AG04450 (cell line): ENCODE data around the gene MAPK11. TPM values are rescaled to one million over a fixed set of nuclear protein-coding genes. Genes with fewer than 3 reads are reported as not detected.

Source experiments
- CTCF ChIA-PET: fragments of 300-600, 350-600 bp; formaldehyde crosslinking; extraction: SDS; loops from one replicate; lab custom pipeline; 2022; ENCODE audit warnings: antibody characterized with exemption, inconsistent platforms; lab: Charles Lee
- POLR2A ChIA-PET: fragments of 350-600 bp; formaldehyde crosslinking; extraction: SDS; loops from one replicate; lab custom pipeline; 2021; ENCODE audit warnings: antibody characterized with exemption, inconsistent platforms; lab: Yijun Ruan, JAX
- DNase-seq: peaks from one replicate; pipeline ENCODE4 v3.0.0-alpha.2; 2011; ENCODE audit warnings: low read depth, low spot score
- H3K27ac ChIP-seq: one replicate; pipeline ENCODE4 v1.5.1; 2012; ENCODE audit warnings: low read depth, low read length, control low read depth
- H3K27me3 ChIP-seq: one replicate; pipeline ENCODE4 v1.6.0; 2012; ENCODE audit warnings: low read length; ENCODE audit not compliant: control insufficient read depth, insufficient read depth
- H3K4me3 ChIP-seq: 2 replicates; pipeline ENCODE4 v1.5.1; 2011; ENCODE audit warnings: mild to moderate bottlenecking, low read depth, low read length, control low read depth
- H3K9me3 ChIP-seq: 2 replicates; pipeline ENCODE4 v1.5.1; 2012; ENCODE audit warnings: low read length; ENCODE audit not compliant: control insufficient read depth, insufficient read depth
- polyA plus RNA-seq: library from polyadenylated mRNA; depleted of rRNA; stranded (reverse); fragments of >200 nt; gene quantifications from 2 replicates; pipeline ENCODE4 v1.2.3, GENCODE V29; 2011
- TF ChIP-seq, protein P1 (sequence below): IDR thresholded peaks from 2 replicates; pipeline ENCODE4 v1.5.1; 2011; ENCODE audit warnings: low read depth, low read length, control low read depth, inconsistent platforms

The MAPK11 gene
- polyA plus RNA-seq, 1 experiment, result 6.7 TPM

DNA sequence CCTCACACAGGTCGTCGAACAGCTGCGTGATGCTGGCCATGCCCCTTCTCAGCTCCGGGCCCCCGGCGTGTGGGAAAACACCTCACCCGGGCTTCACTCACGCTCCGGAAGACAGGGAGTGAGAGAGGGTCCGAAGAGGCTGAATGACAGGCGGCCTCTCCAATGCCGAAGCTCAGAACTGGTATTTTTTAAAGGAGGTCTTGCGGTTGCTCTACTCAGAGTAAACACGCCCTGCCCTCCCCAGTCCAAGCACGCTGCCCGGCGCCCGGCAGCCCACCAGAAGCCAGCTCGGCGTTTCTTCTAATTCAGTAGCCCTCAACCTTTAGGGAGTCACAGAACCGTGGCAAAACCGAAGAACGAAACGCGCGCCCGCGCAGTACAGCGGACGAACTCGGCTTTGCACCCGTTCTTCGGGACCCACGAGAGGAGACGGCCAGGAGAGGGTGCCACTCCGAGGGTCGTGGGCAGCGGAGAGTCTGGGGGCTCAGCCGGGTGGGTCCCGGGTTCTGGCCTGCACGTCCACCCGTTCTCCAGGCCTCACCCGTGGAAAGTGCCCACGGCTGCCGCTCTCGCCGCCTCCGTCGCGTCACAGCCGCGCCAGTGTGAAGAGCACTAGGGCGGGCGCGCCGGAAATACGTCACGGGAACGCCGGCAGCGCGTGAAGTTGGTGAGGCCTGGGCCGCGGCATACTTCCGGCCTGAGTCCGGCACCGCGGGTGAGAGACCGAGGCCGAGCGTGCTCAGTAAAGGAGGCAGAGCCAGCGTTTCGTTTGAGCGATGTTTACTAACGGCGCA lies 25.6 kb downstream of the MAPK11 start, which contains the start of gene TUBGCP6:
Gene TUBGCP6 (minus strand): TSS at position 604 of the 794 bp plus-strand sequence. CDS start 564 bp downstream, at position 40.
- peak within 1 kb of the TSS; percentile 98 for H3K4me3 ChIP-seq
- peaks cover 4% of the 10 kb centered on the region; the same call in 1 of the 2 replicates for H3K9me3 ChIP-seq
- H3K27me3 ChIP-seq, result no peaks in the 10 kb centered on the region
- TF ChIP-seq, protein P1, sequence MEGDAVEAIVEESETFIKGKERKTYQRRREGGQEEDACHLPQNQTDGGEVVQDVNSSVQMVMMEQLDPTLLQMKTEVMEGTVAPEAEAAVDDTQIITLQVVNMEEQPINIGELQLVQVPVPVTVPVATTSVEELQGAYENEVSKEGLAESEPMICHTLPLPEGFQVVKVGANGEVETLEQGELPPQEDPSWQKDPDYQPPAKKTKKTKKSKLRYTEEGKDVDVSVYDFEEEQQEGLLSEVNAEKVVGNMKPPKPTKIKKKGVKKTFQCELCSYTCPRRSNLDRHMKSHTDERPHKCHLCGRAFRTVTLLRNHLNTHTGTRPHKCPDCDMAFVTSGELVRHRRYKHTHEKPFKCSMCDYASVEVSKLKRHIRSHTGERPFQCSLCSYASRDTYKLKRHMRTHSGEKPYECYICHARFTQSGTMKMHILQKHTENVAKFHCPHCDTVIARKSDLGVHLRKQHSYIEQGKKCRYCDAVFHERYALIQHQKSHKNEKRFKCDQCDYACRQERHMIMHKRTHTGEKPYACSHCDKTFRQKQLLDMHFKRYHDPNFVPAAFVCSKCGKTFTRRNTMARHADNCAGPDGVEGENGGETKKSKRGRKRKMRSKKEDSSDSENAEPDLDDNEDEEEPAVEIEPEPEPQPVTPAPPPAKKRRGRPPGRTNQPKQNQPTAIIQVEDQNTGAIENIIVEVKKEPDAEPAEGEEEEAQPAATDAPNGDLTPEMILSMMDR, result peak; percentile 25; the same call in 1 of the 2 replicates
- peak within 1 kb of the TSS; percentile 77 for H3K27ac ChIP-seq
- ChIA-PET CTCF (interaction anchor here (1.0 kb wide), 2 partner anchors 23 to 97 kb away, joined by 3 to 6 read pairs; no protein-coding TSS in a partner anchor), POLR2A (interaction anchor here (1.0 kb wide), 1 partner anchor 18 kb away, joined by 3 read pairs; no protein-coding TSS in a partner anchor)
- DNase-seq, result peak; percentile 59

DNA sequence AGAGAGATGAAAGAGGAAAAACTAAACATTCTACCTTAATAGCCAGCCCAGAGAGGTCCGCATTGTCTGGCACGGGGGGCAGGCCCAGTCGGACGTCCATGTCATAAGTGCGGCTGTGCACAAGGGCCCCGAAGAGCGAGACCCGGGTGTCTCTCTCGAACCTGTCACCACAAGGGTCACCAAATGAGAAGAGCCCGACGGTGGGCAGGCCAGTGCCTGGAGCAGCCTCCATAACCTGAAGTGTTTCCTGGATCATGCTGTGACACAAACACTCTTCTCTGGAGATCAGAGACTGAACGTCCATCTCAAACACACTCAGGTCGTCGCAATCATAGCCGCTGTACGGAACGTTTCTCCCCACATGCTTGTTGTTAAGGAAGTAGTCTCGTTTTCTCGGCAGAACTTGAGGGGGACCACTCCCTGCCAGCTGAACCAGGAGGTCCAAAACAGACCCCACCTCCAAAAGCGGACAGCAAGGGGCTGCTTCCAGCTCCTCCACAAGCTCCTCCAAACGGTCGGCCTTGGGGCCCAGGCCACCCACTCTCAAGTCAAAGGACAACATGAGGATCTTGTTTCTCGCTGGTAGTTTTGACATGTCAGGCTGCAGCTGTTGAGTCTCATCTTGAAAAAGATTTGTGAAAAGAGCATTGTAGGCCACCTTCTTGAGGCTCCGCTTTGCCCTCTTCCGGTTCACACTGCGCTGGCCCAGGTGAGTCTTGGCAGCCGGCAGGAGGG lies 26.3 kb downstream of the MAPK11 start:
- H3K4me3 ChIP-seq, result peak overlapping the region; percentile 98
- TF ChIP-seq, protein P1, result no peak
- no peaks in the 10 kb centered on the region for H3K27me3 ChIP-seq
- ChIA-PET POLR2A (interaction anchor here (1.0 kb wide), 1 partner anchor 19 kb away, joined by 3 read pairs; no protein-coding TSS in a partner anchor), CTCF (interaction anchor here (1.0 to 2.6 kb wide), 4 partner anchors 24 to 122 kb away, joined by 3 to 14 read pairs (median 8); no protein-coding TSS in a partner anchor)
- peaks cover 4% of the 10 kb centered on the region; the same call in 1 of the 2 replicates for H3K9me3 ChIP-seq
- no peak for DNase-seq
- peak overlapping the region; percentile 77 for H3K27ac ChIP-seq

DNA sequence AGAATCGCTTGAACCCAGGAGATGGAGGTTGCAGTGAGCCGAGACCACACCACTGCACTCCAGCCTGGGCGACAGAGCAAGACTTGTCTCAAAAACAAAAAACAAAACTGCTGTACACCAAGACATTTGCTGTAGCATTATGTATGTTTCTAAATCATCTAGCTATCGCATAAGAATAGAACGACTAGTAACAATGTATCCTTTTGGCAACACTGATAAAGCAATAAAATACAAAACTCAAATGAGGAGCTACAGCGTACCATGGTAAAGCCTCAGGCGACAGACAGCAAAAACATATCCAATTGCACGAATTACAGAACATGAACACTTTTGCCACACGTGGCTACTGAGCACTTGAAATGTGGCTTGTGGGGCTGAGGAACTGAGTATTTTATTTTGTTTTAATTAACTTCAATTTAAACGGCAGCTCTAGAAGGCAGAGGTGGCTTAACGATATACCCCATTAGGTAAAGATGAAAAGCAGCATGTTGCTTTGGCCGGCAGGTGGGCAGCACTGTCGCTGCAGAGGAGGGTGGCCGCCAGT lies 27.7 kb downstream of the MAPK11 start:
- H3K9me3 ChIP-seq, result peaks cover 4% of the 10 kb centered on the region; the same call in 1 of the 2 replicates
- no peak for DNase-seq
- no peaks in the 10 kb centered on the region for H3K27me3 ChIP-seq
- POLR2A ChIA-PET, result no interaction called here
- H3K4me3 ChIP-seq, result peak overlapping the region; percentile 47
- TF ChIP-seq, protein P1, result no peak
- H3K27ac ChIP-seq, result no peak overlapping the region
- CTCF ChIA-PET, result interaction anchor here (0.7 to 2.6 kb wide), 6 partner anchors 8 to 124 kb away, joined by 3 to 14 read pairs (median 6); partner anchors contain the start of gene HDAC10

DNA sequence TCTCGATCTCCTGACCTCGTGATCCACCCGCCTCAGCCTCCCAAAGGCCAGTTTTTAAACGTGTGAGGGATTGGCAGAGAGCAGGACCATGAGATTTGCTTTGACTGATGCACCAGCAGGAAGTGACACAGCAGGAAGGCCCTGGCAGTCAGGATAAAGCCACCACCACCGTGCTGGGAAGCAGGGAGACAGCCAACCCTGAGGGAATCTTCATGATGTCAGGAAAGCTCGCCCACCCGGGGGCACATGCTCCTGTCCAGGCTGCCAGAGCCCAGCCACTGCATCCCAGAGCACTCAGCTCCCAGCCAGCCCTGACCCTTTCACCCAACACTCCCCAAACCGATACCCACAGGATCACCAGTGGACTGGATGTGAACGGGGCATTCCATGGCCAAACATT lies 31.4 kb downstream of the MAPK11 start:
- TF ChIP-seq, protein P1, result no peak
- Histone ChIP-seq H3K4me3 (no peak overlapping the region), H3K27ac (no peak overlapping the region), H3K9me3 (peaks cover 11% of the 10 kb centered on the region; the same call in 1 of the 2 replicates), H3K27me3 (no peaks in the 10 kb centered on the region)
- CTCF ChIA-PET, result interaction anchor here (0.9 to 2.6 kb wide), 2 partner anchors 8 to 128 kb away, joined by 4 to 6 read pairs; no protein-coding TSS in a partner anchor
- POLR2A ChIA-PET, result no interaction called here
- DNase-seq, result no peak
